ENCODE measurements around the gene CHCHD5. TPM values are rescaled to one million over a fixed set of nuclear protein-coding genes. Genes with fewer than 3 reads are reported as not detected.
A peak's percentile ranks its signal among the peaks of the same experiment; 100 is the strongest.

Gene CHCHD5
- total RNA-seq, 1 experiment from 2014 or later = 33.2 TPM

DNA sequence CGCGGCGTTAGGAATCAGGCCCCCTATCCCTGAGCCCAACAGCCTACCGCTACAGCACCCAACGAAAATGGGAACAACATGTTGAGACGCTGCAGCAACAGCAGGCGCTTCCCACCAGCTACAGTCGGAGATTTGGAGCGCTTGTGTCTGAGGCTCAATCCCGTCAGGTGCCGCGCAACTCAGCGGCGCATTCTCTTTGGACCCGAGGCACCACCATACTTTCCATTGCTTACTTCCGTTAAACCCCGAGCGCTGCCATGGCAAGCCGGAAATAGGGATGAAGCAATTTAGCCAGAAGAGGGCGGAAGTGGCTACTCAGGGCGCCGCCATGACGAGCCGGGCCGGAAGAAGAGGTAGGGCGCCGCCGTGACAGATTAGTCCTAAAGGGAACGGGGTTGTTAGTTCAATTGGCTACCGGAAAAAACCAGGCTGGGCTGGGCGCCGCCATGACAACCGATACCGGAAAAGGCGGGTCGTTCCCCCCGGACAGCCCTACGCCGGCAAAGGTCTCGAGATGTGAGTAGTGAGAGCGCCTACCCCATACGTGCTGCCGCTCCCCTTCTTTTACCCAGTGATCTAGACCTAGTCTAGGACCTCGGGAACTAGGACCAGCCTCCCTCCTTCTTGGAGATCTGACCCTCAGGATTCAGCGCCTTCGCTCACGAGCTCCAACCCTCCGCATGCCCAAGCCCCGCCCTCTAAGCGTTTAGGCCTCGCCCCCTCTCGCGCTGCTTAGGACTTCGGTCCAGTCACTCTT, at the start of gene CHCHD5 (continued):
- TF ChIP-seq ARID4B (CRISPR knock-in tag; IDR thresholded peaks at IDR 0.05; ENCODE audit: borderline replicate concordance) (peak; percentile 71; the same call in 1 of the 2 replicates), ATF1 (CRISPR knock-in tag; IDR thresholded peaks at IDR 0.05) (no peak), ZNF396 (CRISPR knock-in tag; IDR thresholded peaks at IDR 0.05; ENCODE audit: borderline replicate concordance) (no peak), KAT7 (CRISPR knock-in tag; IDR thresholded peaks at IDR 0.05; ENCODE audit: borderline replicate concordance) (0 out of 2 replicates have a peak, but pooled peaks have one; percentile 3), ZNF121 (CRISPR knock-in tag; IDR thresholded peaks at IDR 0.05) (no peak), SMAD4 (CRISPR knock-in tag; IDR thresholded peaks at IDR 0.05) (no peak), TP53 (CRISPR knock-in tag; IDR thresholded peaks at IDR 0.05) (no peak), ZMAT4 (CRISPR knock-in tag; IDR thresholded peaks at IDR 0.05) (no peak), FOXK1 (CRISPR knock-in tag; IDR thresholded peaks at IDR 0.05) (peak; percentile 90), GABPB1 (CRISPR knock-in tag; IDR thresholded peaks at IDR 0.05) (peak; percentile 92), ETV6 (CRISPR knock-in tag; IDR thresholded peaks at IDR 0.05) (peak; percentile 93), RELA (CRISPR knock-in tag; IDR thresholded peaks at IDR 0.05; ENCODE audit: borderline replicate concordance) (no peak), TEAD4 (CRISPR knock-in tag; IDR thresholded peaks at IDR 0.05) (no peak), MAX (CRISPR knock-in tag; IDR thresholded peaks at IDR 0.05) (peak; percentile 76), GRHL2 (CRISPR knock-in tag; IDR thresholded peaks at IDR 0.05; ENCODE audit: insufficient replicate concordance, severe bottlenecking) (no peak), ZSCAN18 (CRISPR knock-in tag; IDR thresholded peaks at IDR 0.05) (no peak), ZNF263 (CRISPR knock-in tag; IDR thresholded peaks at IDR 0.05; ENCODE audit: low read depth) (no peak), IRF2 (CRISPR knock-in tag; IDR thresholded peaks at IDR 0.05; ENCODE audit: borderline replicate concordance, low read depth) (no peak), ESRRA (CRISPR knock-in tag; IDR thresholded peaks at IDR 0.05; ENCODE audit: borderline replicate concordance) (0 out of 2 replicates have a peak, but pooled peaks have one; percentile 43)
- TF ChIP-seq, protein P1, sequence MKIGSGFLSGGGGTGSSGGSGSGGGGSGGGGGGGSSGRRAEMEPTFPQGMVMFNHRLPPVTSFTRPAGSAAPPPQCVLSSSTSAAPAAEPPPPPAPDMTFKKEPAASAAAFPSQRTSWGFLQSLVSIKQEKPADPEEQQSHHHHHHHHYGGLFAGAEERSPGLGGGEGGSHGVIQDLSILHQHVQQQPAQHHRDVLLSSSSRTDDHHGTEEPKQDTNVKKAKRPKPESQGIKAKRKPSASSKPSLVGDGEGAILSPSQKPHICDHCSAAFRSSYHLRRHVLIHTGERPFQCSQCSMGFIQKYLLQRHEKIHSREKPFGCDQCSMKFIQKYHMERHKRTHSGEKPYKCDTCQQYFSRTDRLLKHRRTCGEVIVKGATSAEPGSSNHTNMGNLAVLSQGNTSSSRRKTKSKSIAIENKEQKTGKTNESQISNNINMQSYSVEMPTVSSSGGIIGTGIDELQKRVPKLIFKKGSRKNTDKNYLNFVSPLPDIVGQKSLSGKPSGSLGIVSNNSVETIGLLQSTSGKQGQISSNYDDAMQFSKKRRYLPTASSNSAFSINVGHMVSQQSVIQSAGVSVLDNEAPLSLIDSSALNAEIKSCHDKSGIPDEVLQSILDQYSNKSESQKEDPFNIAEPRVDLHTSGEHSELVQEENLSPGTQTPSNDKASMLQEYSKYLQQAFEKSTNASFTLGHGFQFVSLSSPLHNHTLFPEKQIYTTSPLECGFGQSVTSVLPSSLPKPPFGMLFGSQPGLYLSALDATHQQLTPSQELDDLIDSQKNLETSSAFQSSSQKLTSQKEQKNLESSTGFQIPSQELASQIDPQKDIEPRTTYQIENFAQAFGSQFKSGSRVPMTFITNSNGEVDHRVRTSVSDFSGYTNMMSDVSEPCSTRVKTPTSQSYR (CRISPR knock-in tag; IDR thresholded peaks at IDR 0.05) = 0 out of 2 replicates have a peak, but pooled peaks have one; percentile 11
- TF ChIP-seq, protein P2, sequence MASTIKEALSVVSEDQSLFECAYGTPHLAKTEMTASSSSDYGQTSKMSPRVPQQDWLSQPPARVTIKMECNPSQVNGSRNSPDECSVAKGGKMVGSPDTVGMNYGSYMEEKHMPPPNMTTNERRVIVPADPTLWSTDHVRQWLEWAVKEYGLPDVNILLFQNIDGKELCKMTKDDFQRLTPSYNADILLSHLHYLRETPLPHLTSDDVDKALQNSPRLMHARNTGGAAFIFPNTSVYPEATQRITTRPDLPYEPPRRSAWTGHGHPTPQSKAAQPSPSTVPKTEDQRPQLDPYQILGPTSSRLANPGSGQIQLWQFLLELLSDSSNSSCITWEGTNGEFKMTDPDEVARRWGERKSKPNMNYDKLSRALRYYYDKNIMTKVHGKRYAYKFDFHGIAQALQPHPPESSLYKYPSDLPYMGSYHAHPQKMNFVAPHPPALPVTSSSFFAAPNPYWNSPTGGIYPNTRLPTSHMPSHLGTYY (CRISPR knock-in tag; IDR thresholded peaks at IDR 0.05) = no peak
- TF ChIP-seq, protein P3, sequence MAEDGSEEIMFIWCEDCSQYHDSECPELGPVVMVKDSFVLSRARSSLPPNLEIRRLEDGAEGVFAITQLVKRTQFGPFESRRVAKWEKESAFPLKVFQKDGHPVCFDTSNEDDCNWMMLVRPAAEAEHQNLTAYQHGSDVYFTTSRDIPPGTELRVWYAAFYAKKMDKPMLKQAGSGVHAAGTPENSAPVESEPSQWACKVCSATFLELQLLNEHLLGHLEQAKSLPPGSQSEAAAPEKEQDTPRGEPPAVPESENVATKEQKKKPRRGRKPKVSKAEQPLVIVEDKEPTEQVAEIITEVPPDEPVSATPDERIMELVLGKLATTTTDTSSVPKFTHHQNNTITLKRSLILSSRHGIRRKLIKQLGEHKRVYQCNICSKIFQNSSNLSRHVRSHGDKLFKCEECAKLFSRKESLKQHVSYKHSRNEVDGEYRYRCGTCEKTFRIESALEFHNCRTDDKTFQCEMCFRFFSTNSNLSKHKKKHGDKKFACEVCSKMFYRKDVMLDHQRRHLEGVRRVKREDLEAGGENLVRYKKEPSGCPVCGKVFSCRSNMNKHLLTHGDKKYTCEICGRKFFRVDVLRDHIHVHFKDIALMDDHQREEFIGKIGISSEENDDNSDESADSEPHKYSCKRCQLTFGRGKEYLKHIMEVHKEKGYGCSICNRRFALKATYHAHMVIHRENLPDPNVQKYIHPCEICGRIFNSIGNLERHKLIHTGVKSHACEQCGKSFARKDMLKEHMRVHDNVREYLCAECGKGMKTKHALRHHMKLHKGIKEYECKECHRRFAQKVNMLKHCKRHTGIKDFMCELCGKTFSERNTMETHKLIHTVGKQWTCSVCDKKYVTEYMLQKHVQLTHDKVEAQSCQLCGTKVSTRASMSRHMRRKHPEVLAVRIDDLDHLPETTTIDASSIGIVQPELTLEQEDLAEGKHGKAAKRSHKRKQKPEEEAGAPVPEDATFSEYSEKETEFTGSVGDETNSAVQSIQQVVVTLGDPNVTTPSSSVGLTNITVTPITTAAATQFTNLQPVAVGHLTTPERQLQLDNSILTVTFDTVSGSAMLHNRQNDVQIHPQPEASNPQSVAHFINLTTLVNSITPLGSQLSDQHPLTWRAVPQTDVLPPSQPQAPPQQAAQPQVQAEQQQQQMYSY (CRISPR knock-in tag; IDR thresholded peaks at IDR 0.05) = no peak
- TF ChIP-seq, protein P4, sequence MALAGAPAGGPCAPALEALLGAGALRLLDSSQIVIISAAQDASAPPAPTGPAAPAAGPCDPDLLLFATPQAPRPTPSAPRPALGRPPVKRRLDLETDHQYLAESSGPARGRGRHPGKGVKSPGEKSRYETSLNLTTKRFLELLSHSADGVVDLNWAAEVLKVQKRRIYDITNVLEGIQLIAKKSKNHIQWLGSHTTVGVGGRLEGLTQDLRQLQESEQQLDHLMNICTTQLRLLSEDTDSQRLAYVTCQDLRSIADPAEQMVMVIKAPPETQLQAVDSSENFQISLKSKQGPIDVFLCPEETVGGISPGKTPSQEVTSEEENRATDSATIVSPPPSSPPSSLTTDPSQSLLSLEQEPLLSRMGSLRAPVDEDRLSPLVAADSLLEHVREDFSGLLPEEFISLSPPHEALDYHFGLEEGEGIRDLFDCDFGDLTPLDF (CRISPR knock-in tag; IDR thresholded peaks at IDR 0.05) = no peak

All from WTC11 (cell line).